SK-N-DZ (cell line): ENCODE results near the gene COL4A2.

Experiments
- DNase-seq: peaks from one replicate; pipeline ENCODE4 v3.0.0-alpha.2; 2015; ENCODE audit warnings: low spot score

Gene COL4A2

GRCh38 chr13:110339975-110340550 is 33.0 kb downstream of the COL4A2 start:
- no peak for DNase-seq

DNA sequence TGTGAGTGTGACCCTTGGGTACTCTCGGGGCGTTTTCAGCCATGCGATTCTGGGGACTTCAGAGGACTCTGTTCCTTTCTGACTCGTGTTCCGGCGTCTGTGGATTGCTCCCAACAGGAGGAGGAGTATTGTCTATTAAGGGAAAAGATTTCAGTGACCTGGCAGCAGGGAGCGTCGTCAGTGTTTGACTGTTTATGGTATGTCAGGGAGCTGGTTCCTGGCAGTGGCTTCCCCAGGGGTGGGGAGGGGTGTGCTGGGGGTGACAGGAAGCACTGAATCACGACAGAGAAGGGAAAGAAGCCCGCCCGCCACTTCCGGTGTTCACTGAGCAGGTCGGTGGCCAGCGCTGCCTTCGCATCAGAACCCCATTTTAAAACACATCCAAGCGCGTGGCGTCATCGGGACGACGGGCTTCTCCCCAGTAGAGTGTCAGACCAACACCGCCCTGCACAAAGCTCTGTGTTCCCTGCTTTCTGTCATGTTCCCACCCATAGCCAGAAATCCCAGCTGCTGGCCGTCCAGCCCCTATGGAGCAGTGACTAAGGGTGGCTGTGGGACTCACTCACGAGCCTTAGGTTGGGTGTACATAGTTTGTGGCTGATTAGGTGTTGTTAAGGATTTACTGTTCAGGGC is 33.8 kb downstream of the COL4A2 start:
- DNase-seq = no peak

DNA sequence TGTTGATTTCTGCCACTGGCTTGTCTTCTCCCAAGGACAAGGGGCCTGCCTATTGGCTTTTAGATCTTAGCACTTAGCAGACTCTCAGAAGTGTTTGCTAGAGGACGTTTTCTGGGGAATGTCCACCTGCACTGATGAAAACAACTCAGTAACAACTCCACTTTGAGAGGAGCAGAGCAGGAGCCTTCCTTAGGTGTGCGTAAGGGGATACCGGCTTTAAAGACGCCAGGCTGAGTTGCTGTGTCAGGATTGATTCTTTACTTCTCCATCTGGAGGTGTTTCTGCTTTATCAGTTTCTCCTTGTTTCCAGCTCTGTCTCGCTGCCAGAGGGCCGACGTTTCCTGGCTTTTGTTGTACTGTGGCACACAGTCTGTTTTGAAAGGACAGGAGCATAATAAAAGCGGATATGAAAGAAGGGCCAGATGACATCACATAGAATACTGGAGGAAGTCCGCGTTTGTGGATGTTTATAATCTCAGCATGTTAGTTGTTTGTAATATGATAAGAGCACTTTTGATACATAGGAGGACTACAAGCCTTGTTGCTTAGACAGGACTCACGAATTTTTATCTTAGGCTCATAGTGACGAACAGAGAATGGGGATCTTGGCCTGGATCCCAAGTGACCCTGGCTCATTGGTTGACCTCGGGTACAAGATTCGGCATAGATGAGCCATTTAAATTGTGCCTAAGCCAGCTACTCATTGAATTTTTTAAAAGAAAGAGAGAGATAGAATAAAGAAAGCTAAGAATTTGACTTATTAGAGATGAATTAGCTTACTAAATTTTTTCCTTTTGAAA is 34.6 kb downstream of the COL4A2 start:
- DNase-seq = no peak

GRCh38 chr13:110342474-110342873 is 35.4 kb downstream of the COL4A2 start:
- DNase-seq = no peak

- DNase-seq = no peak
Observed at GRCh38 chr13:110343241-110343865, 36.3 kb downstream of the COL4A2 start.

GRCh38 chr13:110344320-110344719 is 37.2 kb downstream of the COL4A2 start:
- no peak for DNase-seq

DNA sequence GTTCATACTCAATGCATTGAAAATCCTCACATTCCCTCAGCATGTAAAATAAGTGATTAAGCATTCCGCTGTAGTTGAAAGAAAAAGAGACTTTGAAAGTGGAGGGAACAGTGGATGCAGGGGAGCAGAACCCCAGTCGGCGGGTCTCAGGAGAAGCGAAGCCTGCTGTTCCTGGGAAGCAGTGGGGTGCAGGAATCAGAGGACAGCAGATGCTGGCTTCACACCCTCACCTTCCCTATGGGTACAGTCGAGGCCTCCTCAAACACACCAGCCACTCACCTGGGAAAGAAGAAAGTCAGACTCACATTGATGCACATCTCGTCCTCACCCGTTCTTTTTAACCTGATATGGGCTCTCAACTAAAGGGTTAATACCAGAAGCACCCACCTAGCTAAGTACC is 38.2 kb downstream of the COL4A2 start:
- DNase-seq = no peak

DNA sequence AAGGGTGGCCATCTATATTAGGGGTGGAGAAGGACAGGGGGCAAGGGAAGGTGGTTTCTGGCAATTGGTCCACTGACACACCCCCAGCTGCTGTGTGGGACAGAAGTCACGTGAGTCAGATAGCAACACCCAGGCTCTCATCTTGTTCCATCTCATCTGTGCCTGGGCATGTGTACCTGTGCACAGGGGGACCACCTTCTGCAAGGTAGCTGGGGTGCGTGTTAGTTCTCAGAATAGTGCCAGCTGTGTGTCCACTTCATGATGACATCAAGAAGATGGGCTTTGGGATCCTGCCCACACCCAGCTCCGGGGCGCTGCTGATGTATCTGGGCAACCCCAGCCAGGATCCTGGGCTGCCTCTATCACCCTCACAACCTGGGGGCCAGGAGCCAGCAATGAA is 38.6 kb downstream of the COL4A2 start:
- no peak for DNase-seq

GRCh38 chr13:110346661-110347067 is 39.6 kb downstream of the COL4A2 start:
- DNase-seq = no peak

- DNase-seq = no peak
Observed at GRCh38 chr13:110347088-110347487, 40.0 kb downstream of the COL4A2 start.

- no peak for DNase-seq
Observed at GRCh38 chr13:110347535-110348308, 40.6 kb downstream of the COL4A2 start.

DNA sequence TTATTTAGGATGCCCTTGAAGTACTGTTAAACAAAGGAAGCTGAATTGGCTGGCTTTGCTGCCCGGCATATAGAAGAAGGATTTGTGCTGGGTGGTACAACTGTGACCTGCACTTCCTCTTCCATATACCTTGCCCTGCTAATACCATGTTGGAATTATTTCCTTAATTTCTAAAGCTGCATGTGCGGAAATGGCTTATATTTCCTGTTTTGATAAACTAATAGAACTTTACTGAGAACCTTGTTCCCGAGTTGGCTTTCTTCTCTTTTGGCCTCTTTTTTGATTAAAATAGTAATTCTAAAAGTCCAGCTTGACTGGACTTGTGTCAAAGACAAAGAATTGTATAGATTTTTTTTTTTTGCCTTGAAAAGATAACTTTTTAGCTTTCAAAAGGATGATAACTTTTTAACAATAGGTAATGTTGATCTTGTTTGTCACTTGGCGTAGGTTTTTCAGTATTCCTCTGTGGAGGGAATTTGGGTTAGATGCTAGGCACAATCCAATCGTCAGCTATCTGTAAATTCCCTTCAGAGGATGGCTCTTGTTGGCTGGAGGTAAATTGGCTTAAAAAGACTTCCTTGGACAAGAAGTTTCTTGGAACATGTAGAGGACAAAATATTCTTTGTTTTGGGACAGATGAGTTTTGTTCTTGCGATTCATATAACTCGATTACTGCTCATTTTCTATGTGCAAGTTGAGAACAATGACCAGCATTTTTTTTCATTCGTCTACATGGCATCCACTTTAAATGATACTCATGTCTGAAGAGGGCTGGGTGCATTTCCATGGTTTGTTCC is 41.4 kb downstream of the COL4A2 start:
- no peak for DNase-seq

- no peak for DNase-seq
Observed at GRCh38 chr13:110349239-110349638, 42.2 kb downstream of the COL4A2 start.

- no peak for DNase-seq
Observed at GRCh38 chr13:110350049-110350448, 43.0 kb downstream of the COL4A2 start.

DNA sequence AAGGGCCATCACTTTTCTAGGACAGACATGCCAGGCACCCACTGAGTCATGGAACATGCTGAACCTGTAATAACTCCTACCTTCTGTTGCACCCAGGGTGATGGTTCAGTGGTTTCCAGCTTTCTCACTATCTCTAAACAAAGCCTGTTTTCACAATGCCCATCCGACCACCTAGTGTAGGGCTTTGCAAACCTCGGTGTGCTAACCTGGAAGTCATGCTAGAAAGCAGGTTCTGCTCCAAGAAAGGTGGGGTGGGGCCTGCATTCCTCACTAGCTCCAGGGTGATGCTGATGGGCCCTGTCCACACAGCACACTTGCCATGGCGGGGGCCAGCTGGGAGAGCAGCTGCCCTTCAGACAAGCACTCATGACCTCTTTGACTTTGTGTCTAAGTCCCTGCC is 43.4 kb downstream of the COL4A2 start:
- no peak for DNase-seq

- no peak for DNase-seq
Observed at GRCh38 chr13:110351636-110352420, 44.7 kb downstream of the COL4A2 start.

GRCh38 chr13:110352735-110353134 is 45.7 kb downstream of the COL4A2 start:
- no peak for DNase-seq

DNA sequence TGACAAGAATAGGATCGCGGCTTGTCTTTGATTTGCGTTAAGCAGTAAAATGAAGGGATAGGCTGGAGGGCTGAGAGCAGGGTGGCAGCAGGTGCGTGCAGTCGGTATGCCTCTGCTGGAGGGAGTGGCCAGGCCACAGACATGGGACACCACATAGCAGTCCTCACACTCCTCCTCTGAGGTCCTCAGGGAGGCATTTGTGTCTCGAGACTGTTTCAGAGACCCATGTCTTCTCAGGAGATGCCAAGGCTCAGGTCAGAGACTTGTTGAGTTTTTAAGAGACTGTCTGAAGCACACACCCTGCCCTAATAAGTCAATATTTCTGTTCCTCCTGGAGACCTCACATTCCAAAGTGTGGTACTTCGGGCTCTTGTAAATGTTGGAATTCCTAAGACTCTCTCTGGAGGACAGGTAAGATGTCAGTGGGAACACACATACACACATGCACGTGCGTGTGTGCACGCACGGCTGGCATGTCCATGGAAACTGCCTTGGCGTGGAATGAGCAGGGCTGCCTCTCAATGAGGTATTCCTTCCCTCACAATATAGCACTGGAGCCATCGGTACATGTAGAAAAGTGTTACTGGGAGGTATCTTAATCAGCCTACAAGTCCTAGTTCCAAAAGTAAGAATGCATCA is 46.4 kb downstream of the COL4A2 start:
- no peak for DNase-seq

- DNase-seq = no peak
Observed at GRCh38 chr13:110354123-110354627, 47.1 kb downstream of the COL4A2 start.
